ENCODE results near the gene POU4F2.

POU4F2 gene, protein sequence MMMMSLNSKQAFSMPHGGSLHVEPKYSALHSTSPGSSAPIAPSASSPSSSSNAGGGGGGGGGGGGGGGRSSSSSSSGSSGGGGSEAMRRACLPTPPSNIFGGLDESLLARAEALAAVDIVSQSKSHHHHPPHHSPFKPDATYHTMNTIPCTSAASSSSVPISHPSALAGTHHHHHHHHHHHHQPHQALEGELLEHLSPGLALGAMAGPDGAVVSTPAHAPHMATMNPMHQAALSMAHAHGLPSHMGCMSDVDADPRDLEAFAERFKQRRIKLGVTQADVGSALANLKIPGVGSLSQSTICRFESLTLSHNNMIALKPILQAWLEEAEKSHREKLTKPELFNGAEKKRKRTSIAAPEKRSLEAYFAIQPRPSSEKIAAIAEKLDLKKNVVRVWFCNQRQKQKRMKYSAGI

DNA sequence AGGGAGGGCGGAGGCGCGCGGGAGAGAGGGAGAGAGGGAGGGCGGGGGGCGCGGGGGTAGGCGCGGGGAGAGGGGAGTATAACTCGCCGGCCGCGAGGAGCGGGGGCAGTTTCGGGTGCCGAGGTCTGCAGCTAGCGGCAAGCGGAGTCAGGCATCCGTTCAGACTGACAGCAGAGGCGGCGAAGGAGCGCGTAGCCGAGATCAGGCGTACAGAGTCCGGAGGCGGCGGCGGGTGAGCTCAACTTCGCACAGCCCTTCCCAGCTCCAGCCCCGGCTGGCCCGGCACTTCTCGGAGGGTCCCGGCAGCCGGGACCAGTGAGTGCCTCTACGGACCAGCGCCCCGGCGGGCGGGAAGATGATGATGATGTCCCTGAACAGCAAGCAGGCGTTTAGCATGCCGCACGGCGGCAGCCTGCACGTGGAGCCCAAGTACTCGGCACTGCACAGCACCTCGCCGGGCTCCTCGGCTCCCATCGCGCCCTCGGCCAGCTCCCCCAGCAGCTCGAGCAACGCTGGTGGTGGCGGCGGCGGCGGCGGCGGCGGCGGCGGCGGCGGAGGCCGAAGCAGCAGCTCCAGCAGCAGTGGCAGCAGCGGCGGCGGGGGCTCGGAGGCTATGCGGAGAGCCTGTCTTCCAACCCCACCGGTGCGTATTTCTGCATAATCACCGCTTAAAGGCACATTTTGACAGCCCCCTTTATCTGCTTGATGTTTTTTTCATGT is at the start of gene POU4F2:
Gene POU4F2 (plus strand): TSS at position 108 of the 720 bp plus-strand sequence. CDS start 248 bp downstream, at position 356.
- DNase-seq (ENCODE audit: low read depth in 2 of 2): no peak

DNA sequence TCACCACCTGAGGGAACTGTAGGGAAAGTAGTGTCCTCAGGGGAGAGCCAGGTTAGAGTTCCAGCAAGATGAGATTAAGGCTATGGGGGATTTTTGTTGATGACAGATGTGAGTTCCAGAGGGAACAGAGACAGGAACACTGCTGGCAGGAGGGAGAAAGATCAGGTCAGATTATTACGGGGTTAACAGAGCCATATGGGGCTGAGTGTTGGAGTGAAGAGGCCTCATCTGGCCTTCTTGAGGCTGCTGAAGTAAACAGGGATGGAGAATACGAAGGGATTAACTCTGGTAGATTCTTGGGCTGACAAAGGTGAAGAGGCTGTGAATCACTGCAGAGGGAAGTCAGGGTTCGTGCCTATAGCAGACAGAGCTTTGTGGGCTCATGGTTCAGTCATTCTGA is 47.9 kb upstream of the POU4F2 start:
- DNase-seq (ENCODE audit: low read depth in 2 of 2): no peak

DNA sequence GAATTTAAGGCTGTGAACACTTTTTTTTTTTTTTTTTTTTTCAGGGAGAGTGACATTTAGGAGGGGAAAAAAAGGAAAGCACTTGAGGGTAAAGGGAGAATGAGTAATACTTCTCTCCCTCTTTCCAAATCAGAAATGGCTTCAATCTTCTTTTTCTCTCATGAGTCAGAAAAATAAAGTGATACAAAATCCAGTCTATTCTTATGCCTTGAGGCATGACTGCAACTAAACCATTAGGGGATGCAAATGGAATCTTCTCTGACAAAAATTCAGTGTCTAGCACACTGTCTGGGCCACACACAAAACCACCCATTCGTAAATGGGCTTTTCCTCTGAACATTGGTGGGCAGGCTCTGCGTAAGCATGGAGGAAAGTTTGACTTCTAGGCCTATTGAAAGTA is 46.7 kb upstream of the POU4F2 start:
- no peak for DNase-seq (ENCODE audit: low read depth in 2 of 2)

DNA sequence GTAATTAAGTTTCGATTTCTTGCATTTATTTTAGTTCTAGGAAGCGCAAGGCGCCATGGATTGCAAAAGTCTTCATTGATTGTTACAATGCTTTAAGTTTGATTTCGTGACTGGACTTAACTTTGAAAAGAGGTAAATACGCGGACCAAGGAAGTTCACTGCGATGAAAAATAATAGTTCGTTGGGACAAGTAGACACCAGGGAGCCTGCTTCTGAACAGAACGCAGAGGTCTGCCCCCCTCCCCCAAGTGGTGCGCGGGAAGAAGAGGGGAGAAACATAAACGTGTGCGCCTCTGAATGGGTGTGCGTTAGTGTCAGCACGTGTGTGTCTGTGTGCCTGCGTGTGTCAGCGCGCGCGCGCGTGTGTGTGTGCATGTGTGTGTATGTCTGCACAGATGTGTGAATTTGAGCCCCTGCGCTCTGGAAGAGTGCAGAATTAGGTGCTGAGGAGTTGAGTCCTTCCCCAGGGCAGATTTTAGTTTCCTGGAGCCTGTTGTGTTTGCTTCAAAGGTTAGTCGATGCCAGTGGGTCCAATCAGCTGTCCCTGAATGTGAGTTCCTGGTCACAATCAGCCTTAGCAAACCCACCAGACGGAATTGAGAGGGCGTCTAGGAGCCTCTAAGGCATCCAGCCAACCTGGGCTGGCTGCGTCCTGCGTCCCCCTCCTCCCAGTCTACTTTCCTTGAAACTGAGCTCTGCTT is 5.8 kb upstream of the POU4F2 start:
- DNase-seq (ENCODE audit: low read depth in 2 of 2): no peak

DNA sequence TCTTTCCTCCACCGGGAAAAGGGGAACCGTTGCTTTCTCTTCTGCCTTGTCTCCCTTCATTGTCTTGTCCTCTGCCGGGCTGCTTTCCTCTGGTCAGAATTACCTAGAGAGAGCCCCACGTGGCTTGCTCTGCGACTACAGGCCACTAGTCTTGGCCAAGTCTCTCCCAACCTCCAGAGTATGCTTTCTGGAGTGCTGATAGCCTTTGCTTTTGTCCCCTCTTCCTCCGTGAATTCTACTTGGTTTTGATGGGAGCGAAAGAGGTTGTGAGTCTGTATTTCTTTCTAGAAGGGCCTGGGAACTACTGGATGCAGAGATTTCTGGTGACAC is 5.3 kb upstream of the POU4F2 start:
- no peak for DNase-seq (ENCODE audit: low read depth in 2 of 2)

DNA sequence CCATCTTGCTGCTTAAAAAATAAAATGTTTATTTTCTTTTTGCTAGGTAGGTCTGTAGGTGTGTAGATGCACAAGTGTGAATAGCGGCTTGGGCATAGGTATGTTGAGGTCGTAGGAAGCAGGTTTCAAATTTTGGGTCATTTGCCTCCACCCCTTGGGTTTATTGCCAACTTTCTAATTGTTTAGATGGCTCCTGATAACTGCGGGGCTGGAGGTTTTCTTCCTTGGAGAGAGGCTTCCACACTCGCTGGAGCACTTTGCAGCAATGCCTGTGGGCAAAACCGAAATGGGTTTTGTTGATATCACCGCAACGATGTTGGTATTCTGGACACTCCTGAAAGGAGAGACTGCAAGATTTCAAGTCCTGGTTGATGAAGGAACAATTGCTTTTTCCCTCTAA is 3.9 kb upstream of the POU4F2 start:
- DNase-seq (ENCODE audit: low read depth in 2 of 2): no peak

DNA sequence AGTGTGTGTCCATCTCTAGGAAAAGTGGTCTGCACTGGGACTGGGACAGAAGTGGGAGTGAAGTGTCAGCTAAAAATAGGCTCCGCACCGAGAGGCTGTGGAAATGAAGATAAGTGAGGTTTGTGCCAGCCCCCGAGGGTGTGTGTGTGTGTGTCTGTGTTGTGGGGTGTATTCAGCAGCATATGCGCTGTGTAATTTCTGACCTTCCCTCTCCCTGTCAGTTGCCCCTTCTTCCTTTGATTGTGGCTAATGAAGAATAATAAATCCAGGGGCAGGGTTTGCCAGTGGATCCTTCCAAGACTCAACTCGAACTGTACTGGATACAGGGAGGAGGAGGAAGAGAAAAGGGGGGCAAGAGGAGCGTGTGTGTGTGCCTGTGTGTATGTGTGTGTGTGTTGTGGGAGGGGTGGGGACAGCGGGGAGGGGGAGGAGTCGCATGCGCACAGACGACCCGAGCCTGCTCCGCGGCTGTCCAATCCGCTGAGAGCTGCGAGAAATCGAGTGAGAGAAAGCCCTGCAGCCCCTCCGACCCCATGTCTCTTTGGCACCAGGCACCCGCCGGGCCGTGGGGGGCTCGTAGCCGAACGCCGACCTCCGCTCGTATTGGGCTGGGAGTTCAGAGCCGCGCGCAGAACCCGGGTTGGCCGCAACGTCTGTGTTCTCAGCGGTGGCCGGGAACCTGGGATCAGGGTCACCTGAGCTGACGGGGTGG is 916 bp upstream of the POU4F2 start:
- DNase-seq (ENCODE audit: low read depth in 2 of 2): no peak

DNA sequence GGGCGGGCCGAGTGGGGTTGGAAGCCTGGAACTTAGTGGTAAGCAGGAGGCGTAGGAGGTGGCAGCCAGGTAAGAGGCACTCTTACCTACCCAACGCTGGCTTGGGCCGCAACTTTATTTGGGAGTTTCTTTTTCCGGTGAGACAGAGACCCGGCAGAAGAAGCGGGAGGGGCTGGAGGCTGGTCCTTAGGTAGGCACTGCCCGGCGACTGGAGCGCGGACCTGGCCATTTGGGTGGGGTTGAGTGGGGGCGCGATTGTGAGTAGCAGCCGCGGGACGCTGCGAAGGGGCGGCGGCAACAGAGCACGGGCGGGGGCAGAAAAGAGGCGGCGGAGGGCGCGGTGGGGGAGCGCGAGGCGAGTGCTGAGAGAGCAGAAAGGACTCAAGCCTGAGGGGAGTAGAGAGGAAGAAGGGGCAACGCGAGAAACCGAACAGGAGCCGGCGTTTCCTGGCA is 334 bp upstream of the POU4F2 start:
- DNase-seq (ENCODE audit: low read depth in 2 of 2): no peak

DNA sequence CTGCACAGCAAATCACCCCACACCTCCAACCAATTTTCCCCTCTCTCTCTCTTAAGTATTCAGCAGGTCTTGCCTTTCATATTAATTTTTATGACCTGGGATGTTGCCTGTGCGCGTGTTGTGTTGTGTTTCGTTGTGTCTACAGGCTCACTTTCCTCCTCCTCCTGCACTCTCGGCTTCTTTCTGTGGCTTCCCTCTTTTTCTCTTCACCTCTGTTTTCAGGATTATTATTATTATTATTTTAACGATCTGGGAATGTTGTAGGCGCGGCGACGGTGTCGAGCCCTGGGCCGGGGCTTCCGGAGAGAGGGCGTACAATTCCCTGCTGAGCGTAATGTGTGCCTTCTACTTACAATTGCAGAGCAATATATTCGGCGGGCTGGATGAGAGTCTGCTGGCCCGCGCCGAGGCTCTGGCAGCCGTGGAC is 826 bp downstream of the POU4F2 start:
- no peak for DNase-seq (ENCODE audit: low read depth in 2 of 2)

DNA sequence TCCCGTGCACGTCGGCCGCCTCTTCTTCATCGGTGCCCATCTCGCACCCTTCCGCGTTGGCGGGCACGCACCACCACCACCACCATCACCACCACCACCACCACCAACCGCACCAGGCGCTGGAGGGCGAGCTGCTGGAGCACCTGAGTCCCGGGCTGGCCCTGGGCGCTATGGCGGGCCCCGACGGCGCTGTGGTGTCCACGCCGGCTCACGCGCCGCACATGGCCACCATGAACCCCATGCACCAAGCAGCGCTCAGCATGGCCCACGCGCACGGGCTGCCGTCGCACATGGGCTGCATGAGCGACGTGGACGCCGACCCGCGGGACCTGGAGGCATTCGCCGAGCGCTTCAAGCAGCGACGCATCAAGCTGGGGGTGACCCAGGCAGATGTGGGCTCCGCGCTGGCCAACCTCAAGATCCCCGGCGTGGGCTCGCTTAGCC is 1.4 kb downstream of the POU4F2 start:
- DNase-seq (ENCODE audit: low read depth in 2 of 2): no peak

DNA sequence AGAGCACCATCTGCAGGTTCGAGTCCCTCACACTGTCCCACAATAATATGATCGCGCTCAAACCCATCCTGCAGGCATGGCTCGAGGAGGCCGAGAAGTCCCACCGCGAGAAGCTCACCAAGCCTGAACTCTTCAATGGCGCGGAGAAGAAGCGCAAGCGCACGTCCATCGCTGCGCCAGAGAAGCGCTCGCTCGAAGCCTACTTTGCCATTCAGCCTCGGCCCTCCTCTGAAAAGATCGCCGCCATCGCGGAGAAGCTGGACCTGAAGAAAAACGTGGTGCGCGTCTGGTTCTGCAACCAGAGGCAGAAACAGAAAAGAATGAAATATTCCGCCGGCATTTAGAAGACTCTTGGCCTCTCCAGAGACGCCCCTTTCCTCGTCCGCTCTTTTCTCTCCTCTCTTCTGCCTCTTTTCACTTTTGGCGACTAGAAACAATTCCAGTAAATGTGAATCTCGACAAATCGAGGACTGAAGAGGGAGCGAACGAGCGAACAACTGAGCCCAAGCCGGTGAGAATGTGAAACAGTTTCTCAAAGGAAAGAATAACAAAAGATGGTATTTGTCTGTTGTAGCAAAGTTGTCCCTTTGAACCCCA is 1.9 kb downstream of the POU4F2 start:
- DNase-seq (ENCODE audit: low read depth in 2 of 2): no peak

DNA sequence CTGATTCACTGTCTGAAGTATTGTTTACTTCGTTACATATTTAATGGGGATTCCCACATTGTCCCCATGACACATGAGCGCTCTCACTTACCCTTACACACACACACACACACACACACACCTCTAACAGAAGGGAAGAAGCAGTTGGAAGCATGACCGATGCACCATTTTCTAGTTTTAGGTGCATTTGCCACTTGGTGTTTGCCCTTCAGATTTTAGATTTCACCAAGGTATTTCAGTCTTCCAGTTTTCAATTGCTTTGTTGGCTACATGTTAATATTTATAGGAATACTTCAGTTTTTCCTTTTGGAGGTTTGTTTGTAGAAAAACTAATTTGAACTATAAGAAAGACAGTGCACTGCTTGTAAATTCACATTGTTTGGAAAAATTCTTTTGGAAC is 3.1 kb downstream of the POU4F2 start:
- no peak for DNase-seq (ENCODE audit: low read depth in 2 of 2)

DNA sequence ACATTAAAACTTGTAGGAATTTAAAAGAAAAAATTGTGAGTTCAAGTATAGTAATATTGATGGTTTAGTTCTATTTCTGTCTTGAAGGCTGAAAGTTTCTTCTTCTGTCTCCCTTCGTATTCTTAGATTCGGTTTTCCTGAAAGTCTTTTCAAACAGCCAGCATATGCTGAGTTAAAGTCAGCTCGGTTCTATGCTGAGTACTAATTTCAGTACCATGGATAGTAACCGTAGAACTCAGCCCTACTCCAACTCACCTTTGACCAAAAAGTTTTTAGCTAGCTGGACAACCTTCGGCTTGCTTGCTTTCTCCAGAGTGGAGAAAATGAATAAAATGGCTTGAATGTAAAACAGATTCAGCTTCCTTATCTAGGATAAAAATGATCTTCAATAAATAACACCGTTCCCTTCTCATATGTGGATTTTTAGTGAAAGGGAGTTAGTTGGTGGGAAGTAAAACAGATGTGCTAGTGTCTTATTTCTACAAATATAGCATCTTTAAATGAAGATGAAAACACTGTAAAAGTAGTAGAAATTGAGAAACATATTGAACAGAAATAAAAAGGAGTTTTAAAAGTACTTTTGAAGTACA is 5.2 kb downstream of the POU4F2 start:
- DNase-seq (ENCODE audit: low read depth in 2 of 2): no peak

DNA sequence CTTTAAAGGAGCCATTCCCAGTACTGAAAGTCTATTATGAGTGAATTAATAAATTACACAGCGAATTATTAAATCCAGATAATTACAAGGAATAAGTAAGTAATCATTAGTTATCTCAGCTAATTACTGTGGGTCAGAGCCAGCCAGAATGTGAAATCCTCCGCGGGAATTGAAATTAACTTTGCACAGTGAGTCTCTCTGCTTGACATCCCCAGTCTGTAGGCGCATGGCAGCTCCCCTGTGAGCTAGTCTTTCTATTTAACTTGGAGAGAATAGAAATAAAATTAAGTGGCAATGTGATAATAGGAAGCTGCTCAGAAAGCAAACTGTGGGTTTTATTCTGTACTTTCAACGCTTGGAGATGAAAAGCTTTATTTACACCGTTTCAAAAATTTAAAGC is 7.2 kb downstream of the POU4F2 start:
- no peak for DNase-seq (ENCODE audit: low read depth in 2 of 2)

DNA sequence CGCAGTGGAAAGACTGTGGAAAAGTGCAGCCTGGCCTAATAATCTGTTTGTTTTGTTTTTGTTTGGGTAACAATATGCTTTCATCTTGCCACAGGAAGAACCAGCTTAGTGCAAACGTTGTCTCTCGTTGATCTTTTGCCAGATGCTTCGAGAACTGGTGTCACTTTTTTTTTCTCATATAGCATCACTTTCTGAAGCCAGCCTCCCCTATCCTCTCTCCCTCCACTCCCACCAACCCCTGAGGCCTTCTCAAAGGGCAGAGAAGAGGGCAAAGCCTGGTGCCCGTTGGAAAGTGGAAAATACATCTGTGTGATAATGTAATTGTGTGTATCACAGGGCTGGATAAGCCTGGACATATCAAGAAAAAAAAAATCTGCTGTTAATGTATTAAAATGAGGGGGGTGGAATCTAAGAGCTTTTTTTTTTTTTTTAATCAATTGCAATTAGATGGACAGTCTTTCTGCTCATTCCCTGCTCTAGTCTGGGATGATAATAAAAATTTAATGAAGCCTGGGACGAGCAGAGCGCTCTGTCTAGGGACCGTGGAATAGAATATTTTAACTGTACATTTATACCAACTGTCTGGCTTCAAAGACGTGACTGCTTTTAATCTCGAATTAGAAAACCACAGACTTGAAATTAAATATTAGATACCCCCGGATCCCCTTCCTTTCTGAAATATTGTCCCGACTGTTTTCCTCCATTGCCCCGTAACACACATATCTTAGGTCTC is 8.1 kb downstream of the POU4F2 start:
- no peak for DNase-seq (ENCODE audit: low read depth in 2 of 2)

DNA sequence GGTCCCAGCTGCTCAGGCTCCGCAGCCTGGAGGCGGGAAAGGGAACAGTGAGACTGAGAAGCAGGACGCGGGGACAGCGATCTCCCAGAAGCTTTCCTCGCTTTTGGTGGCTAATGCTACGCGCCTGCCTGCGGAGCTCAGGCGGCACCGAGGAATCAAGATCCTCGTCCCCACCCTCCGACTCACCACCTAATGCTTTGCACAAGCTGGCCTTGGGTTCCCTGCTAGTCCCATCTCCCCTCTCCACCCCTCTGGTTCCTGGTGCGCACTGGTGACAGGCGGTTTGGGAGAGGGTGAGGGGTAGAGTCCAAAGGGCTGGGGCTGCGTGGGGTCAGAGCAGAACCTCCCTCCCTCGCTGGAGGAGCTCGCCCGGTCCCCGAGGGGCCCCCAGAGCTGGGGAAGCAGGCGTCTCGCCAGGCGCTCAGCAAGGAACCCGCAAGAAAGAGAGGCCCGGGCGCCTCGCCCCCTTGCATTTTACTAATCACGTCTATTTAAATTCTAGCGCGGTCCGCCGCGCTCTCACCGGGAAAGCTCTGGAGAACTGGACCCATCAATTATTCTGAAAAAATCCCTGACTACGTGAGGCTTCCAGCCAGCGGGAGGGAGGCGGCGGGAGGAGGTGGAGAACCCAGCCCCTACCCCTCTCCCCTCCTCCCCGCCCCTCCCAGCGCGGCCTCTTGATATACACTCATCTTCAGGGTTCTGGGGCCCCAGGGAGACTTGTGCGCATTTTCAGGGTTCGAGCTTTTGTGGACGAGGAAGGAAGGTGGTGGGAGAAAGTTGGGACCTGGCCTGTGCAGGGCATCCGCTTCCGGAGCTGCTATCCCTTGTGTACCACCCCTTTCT is 9.1 kb downstream of the POU4F2 start:
- DNase-seq (ENCODE audit: low read depth in 2 of 2): no peak

DNA sequence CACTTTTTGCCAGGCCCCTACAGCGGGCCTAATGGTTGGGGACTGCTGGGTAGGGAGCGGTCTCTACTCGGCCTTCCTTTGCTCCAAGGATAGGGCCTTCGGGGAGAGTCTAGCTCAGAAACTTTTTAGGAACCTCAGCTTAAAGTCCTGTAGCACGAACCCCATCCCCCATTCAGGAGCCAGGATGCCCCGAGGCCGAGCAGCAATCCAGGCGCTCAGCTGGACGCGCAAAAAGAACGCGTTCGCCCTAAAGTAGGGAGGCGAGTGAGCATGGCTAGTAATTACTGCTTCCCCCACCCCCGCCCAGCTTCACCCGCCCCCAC is 9.7 kb downstream of the POU4F2 start:
- no peak for DNase-seq (ENCODE audit: low read depth in 2 of 2)

DNA sequence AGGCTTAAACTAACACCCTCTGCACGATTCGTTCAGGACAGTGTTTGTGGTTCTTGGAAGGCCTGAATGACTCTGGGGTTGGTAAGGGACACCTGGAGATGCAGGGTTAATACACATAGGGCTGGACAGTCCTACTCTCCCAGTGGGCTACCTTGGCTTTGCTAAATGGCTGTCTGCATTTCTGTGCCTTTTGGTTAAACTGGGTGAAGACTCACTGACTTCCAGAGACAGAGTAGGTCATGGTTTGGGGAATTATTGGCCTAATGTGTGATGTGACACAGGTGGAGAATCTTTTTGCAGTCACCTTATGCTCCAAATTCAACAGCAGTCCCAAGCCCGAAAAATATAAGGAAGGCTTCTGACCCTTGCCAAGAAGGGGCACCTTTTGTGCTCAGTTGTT is 10.5 kb downstream of the POU4F2 start:
- DNase-seq (ENCODE audit: low read depth in 2 of 2): no peak

DNA sequence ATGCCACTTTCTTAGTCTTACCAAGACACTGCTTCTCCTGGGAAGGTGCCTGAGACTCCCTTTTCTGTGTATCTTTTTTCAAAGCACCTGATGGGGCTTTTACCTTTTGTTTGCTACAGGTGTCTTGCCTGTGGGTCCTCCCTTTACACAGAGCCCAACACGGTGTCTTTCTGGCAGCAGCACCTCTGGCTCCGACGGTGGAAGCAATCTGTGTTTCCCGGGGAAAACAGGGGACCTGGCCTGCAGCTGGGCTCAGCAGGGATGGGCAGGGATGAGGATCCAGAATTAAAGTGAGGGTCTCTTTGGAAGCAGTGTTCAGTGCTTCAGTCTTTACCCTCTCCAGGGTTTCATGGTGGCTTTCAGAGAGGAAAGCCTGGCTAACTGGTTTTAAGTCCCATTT is 11.3 kb downstream of the POU4F2 start:
- DNase-seq (ENCODE audit: low read depth in 2 of 2): no peak
